ENCODE measurements around the gene AMBP. TPM values are rescaled to one million over a fixed set of nuclear protein-coding genes. Genes with fewer than 3 reads are reported as not detected.

Gene AMBP
- total and polyA plus RNA-seq, 2 of the 13 experiments (the other 11 are each of a cell fraction or from before 2014, with no cell fraction given) = 1,510 to 2,580 TPM

DNA sequence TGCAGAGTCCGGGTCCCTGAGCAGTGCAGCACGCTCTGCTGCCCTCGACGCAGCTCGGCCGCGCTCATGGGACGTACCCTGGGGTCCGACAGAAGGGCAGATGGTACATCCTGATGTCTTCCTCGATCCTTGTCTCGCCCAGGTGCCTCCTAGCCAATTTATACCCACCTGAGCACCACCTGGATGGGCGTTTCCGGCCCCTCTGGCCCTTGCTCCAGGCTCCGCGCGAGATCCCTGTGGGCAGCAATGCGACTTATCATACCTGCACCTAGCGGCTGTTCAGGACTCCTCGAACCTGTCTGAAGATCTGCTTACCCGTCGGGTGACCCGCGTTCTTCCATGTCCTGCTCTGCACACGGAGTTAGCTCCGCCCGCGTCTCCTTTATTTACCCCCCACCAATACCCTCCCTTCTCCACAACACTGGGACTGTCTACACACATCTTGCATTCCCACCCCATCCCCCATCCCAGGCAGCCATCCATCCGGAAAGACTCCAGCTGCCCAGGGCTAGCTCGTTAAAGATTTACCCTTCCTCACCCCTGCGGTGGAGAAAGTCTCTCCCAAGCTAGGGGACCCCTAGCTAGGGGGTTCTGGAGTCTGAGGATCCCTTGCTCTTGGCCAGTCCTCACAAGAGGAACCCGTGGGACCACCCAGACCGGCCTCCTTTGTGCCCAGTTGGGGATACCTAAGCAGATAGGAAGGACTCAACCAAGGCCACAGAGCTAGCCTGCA lies 21.0 kb upstream of the AMBP start, which contains the start of gene KIF12 (continued):
- TF ChIP-seq ZNF292 (CRISPR knock-in tag; IDR thresholded peaks at IDR 0.05; ENCODE audit: borderline replicate concordance, low read depth) (no peak), POGK (CRISPR knock-in tag; conservative IDR thresholded peaks at IDR 0.05) (0 out of 2 replicates have a peak, but pooled peaks have one; percentile 20), MYC (CRISPR knock-in tag; IDR thresholded peaks at IDR 0.05; ENCODE audit: borderline replicate concordance) (no peak), JUND (CRISPR knock-in tag; IDR thresholded peaks at IDR 0.05) (no peak), ZFP82 (CRISPR knock-in tag; IDR thresholded peaks at IDR 0.05; ENCODE audit: borderline replicate concordance) (no peak), ARID4A (CRISPR knock-in tag; IDR thresholded peaks at IDR 0.05; ENCODE audit: borderline replicate concordance) (peak; percentile 47; the same call in 1 of the 2 replicates), RNF2 (conservative IDR thresholded peaks at IDR 0.05; ENCODE audit: low read depth) (no peak), CCAR2 (optimal IDR thresholded peaks at IDR 0.05; ENCODE audit: low read depth, low read length) (no peak), NRL (CRISPR knock-in tag; IDR thresholded peaks at IDR 0.05; ENCODE audit: borderline replicate concordance) (peak; percentile 46; the same call in 1 of the 2 replicates), MNT (IDR thresholded peaks at IDR 0.05) (no peak), SOX5 (CRISPR knock-in tag; IDR thresholded peaks at IDR 0.05; ENCODE audit: borderline replicate concordance) (peak; percentile 38; the same call in 1 of the 2 replicates), FOXA1 (IDR thresholded peaks at IDR 0.05) (no peak), FOXA1 (CRISPR knock-in tag; IDR thresholded peaks at IDR 0.05) (peak; percentile 74), XBP1 (CRISPR knock-in tag; IDR thresholded peaks at IDR 0.05) (no peak), HMGA1 (CRISPR knock-in tag; conservative IDR thresholded peaks at IDR 0.05) (no peak), ZMYM2 (CRISPR knock-in tag; IDR thresholded peaks at IDR 0.05) (0 out of 2 replicates have a peak, but pooled peaks have one; percentile 57)
- TF ChIP-seq, protein P1, sequence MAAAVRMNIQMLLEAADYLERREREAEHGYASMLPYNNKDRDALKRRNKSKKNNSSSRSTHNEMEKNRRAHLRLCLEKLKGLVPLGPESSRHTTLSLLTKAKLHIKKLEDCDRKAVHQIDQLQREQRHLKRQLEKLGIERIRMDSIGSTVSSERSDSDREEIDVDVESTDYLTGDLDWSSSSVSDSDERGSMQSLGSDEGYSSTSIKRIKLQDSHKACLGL (CRISPR knock-in tag; IDR thresholded peaks at IDR 0.05) = no peak
- TF ChIP-seq, protein P2, sequence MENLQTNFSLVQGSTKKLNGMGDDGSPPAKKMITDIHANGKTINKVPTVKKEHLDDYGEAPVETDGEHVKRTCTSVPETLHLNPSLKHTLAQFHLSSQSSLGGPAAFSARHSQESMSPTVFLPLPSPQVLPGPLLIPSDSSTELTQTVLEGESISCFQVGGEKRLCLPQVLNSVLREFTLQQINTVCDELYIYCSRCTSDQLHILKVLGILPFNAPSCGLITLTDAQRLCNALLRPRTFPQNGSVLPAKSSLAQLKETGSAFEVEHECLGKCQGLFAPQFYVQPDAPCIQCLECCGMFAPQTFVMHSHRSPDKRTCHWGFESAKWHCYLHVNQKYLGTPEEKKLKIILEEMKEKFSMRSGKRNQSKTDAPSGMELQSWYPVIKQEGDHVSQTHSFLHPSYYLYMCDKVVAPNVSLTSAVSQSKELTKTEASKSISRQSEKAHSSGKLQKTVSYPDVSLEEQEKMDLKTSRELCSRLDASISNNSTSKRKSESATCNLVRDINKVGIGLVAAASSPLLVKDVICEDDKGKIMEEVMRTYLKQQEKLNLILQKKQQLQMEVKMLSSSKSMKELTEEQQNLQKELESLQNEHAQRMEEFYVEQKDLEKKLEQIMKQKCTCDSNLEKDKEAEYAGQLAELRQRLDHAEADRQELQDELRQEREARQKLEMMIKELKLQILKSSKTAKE (CRISPR knock-in tag; IDR thresholded peaks at IDR 0.05; ENCODE audit: borderline replicate concordance) = no peak
